ENCODE measurements around the gene TET1.

- no peak for TF ChIP-seq REST (IDR thresholded peaks at IDR 0.05; ENCODE audit: unreplicated experiment)
- no peak for TF ChIP-seq CTCF (conservative IDR thresholded peaks at IDR 0.05; ENCODE audit: low read depth in 2 of 2)
- TF ChIP-seq JUNB (IDR thresholded peaks at IDR 0.05; ENCODE audit: unreplicated experiment): no peak
- no peak for TF ChIP-seq EZH2 (IDR thresholded peaks at IDR 0.05; ENCODE audit: low read depth, unreplicated experiment)
- TF ChIP-seq POLR2AphosphoS5 (IDR thresholded peaks at IDR 0.05; ENCODE audit: low read depth): no peak
- no peak for TF ChIP-seq CREB1 (CRISPR knock-in tag; IDR thresholded peaks at IDR 0.05; ENCODE audit: low read depth)
- TF ChIP-seq ZNF114 (CRISPR knock-in tag; IDR thresholded peaks at IDR 0.05): no peak
Observed at GRCh38 chr10:68628576-68629127, 68.5 kb downstream of the TET1 start.

Measured in GM23338 (cell line).